Activated naive CD8-positive, alpha-beta T cell treated with anti-CD3 and anti-CD28 coated beads, Interleukin-2, amount 50 U/mL, for 24 hours (primary cell): ENCODE data around the gene RDH8.
A peak's percentile ranks its signal among the peaks of the same experiment; 100 is the strongest.

Source experiments
- ATAC-seq: fragments of 150-1000 bp; cut with Tn5 transposase; one replicate; pipeline ENCODE4 v1.10.0; 2021
- DNase-seq: peaks from one replicate; pipeline ENCODE4 v3.0.0; 2021
- H3K27ac Mint-ChIP-seq: one replicate; pipeline ENCODE4 v1.8.0; 2021; ENCODE audit warnings: mild to moderate bottlenecking, mixed read lengths
- H3K27me3 Mint-ChIP-seq: one replicate; pipeline ENCODE4 v1.8.0; 2021; ENCODE audit warnings: mixed read lengths
- H3K36me3 Mint-ChIP-seq: one replicate; pipeline ENCODE4 v1.8.0; 2021; ENCODE audit warnings: low read depth, mixed read lengths
- H3K4me1 Mint-ChIP-seq: one replicate; pipeline ENCODE4 v1.8.0; 2021; ENCODE audit warnings: mixed read lengths
- H3K4me3 Mint-ChIP-seq: one replicate; pipeline ENCODE4 v1.8.0; 2021; ENCODE audit warnings: mild to moderate bottlenecking, moderate library complexity, mixed read lengths
- H3K9me3 Mint-ChIP-seq: one replicate; pipeline ENCODE4 v1.8.0; 2021; ENCODE audit warnings: mixed read lengths

Gene RDH8

GRCh38 chr19:10013316-10013715, at the start of gene RDH8:
RDH8 (plus strand) TSS chr19:10013483; CDS start chr19:10013498, 15 bp downstream.
- ATAC-seq (no peak), DNase-seq (no peak)
- Mint-ChIP-seq H3K27ac (no peak within 1 kb of the TSS), H3K4me1 (peaks cover 13% of the 10 kb centered on the region), H3K9me3 (no peaks in the 10 kb centered on the region), H3K27me3 (peaks cover 53% of the 10 kb centered on the region), H3K4me3 (no peak within 1 kb of the TSS), H3K36me3 (no peaks in the 10 kb centered on the region)

- Mint-ChIP-seq H3K27me3 (peaks cover 42% of the 10 kb centered on the region), H3K4me3 (no peak overlapping the region), H3K27ac (no peak overlapping the region), H3K36me3 (no peaks in the 10 kb centered on the region), H3K9me3 (no peaks in the 10 kb centered on the region), H3K4me1 (no peaks in the 10 kb centered on the region)
- ATAC-seq (no peak), DNase-seq (no peak)
Observed at GRCh38 chr19:9966024-9966423, 47.3 kb upstream of the RDH8 start.

GRCh38 chr19:9966448-9966847, 46.8 kb upstream of the RDH8 start:
- no peaks in the 10 kb centered on the region for H3K4me1 Mint-ChIP-seq
- no peaks in the 10 kb centered on the region for H3K9me3 Mint-ChIP-seq
- H3K27ac Mint-ChIP-seq: no peak overlapping the region
- no peak for DNase-seq
- no peaks in the 10 kb centered on the region for H3K36me3 Mint-ChIP-seq
- no peak overlapping the region for H3K4me3 Mint-ChIP-seq
- no peak for ATAC-seq
- peaks cover 44% of the 10 kb centered on the region for H3K27me3 Mint-ChIP-seq

GRCh38 chr19:9967326-9967725, 46.0 kb upstream of the RDH8 start:
- Mint-ChIP-seq H3K4me1 (no peaks in the 10 kb centered on the region), H3K4me3 (no peak overlapping the region), H3K27ac (no peak overlapping the region), H3K9me3 (no peaks in the 10 kb centered on the region), H3K27me3 (peaks cover 43% of the 10 kb centered on the region), H3K36me3 (no peaks in the 10 kb centered on the region)
- DNase-seq (no peak), ATAC-seq (no peak)

GRCh38 chr19:9968820-9969687, 44.2 kb upstream of the RDH8 start:
- peak; percentile 10 for ATAC-seq
- Mint-ChIP-seq H3K36me3 (no peaks in the 10 kb centered on the region), H3K4me1 (no peaks in the 10 kb centered on the region)

GRCh38 chr19:9969688-9969975, 43.7 kb upstream of the RDH8 start:
- no peak for DNase-seq
- no peak for ATAC-seq
- Mint-ChIP-seq H3K27ac (no peak overlapping the region), H3K4me1 (no peaks in the 10 kb centered on the region), H3K27me3 (peaks cover 34% of the 10 kb centered on the region), H3K9me3 (no peaks in the 10 kb centered on the region), H3K4me3 (no peak overlapping the region), H3K36me3 (no peaks in the 10 kb centered on the region)

More at GRCh38 chr19:9968820-9969687, 44.2 kb upstream of the RDH8 start:
- Mint-ChIP-seq H3K9me3 (no peaks in the 10 kb centered on the region), H3K27ac (no peak overlapping the region), H3K4me3 (no peak overlapping the region), H3K27me3 (peaks cover 34% of the 10 kb centered on the region)
- no peak for DNase-seq

- Mint-ChIP-seq H3K36me3 (no peaks in the 10 kb centered on the region), H3K9me3 (no peaks in the 10 kb centered on the region), H3K27me3 (peaks cover 34% of the 10 kb centered on the region), H3K4me1 (no peaks in the 10 kb centered on the region), H3K4me3 (no peak overlapping the region), H3K27ac (no peak overlapping the region)
- DNase-seq (no peak), ATAC-seq (no peak)
Observed at GRCh38 chr19:9970481-9970880, 42.8 kb upstream of the RDH8 start.

GRCh38 chr19:9971166-9971897, 42.0 kb upstream of the RDH8 start:
- no peaks in the 10 kb centered on the region for H3K9me3 Mint-ChIP-seq
- DNase-seq: no peak
- ATAC-seq: no peak
- no peak overlapping the region for H3K27ac Mint-ChIP-seq
- peaks cover 26% of the 10 kb centered on the region for H3K27me3 Mint-ChIP-seq
- no peak overlapping the region for H3K4me3 Mint-ChIP-seq
- no peaks in the 10 kb centered on the region for H3K36me3 Mint-ChIP-seq
- no peaks in the 10 kb centered on the region for H3K4me1 Mint-ChIP-seq

GRCh38 chr19:9972103-9972502, 41.2 kb upstream of the RDH8 start:
- DNase-seq: no peak
- H3K27me3 Mint-ChIP-seq: peaks cover 22% of the 10 kb centered on the region
- ATAC-seq: no peak
- no peak overlapping the region for H3K4me3 Mint-ChIP-seq
- H3K36me3 Mint-ChIP-seq: no peaks in the 10 kb centered on the region
- H3K4me1 Mint-ChIP-seq: no peaks in the 10 kb centered on the region
- H3K27ac Mint-ChIP-seq: no peak overlapping the region
- H3K9me3 Mint-ChIP-seq: no peaks in the 10 kb centered on the region

- Mint-ChIP-seq H3K4me3 (no peak overlapping the region), H3K4me1 (no peaks in the 10 kb centered on the region), H3K9me3 (no peaks in the 10 kb centered on the region), H3K36me3 (no peaks in the 10 kb centered on the region), H3K27ac (no peak overlapping the region), H3K27me3 (peaks cover 16% of the 10 kb centered on the region)
- DNase-seq: no peak
- no peak for ATAC-seq
Observed at GRCh38 chr19:9981406-9982260, 31.6 kb upstream of the RDH8 start.

- DNase-seq (no peak), ATAC-seq (no peak)
- H3K36me3 Mint-ChIP-seq: no peaks in the 10 kb centered on the region
- no peaks in the 10 kb centered on the region for H3K9me3 Mint-ChIP-seq
- no peak overlapping the region for H3K4me3 Mint-ChIP-seq
- H3K27me3 Mint-ChIP-seq: peaks cover 17% of the 10 kb centered on the region
- H3K27ac Mint-ChIP-seq: no peak overlapping the region
- H3K4me1 Mint-ChIP-seq: no peaks in the 10 kb centered on the region
Observed at GRCh38 chr19:9986787-9987281, 26.4 kb upstream of the RDH8 start.

GRCh38 chr19:9989504-9989903, 23.8 kb upstream of the RDH8 start:
- ATAC-seq (no peak), DNase-seq (no peak)
- H3K9me3 Mint-ChIP-seq: no peaks in the 10 kb centered on the region
- H3K36me3 Mint-ChIP-seq: no peaks in the 10 kb centered on the region
- no peak overlapping the region for H3K4me3 Mint-ChIP-seq
- no peak overlapping the region for H3K27ac Mint-ChIP-seq
- no peaks in the 10 kb centered on the region for H3K4me1 Mint-ChIP-seq
- H3K27me3 Mint-ChIP-seq: peaks cover 7% of the 10 kb centered on the region

- Mint-ChIP-seq H3K4me3 (no peak overlapping the region), H3K4me1 (no peaks in the 10 kb centered on the region), H3K27me3 (peaks cover 9% of the 10 kb centered on the region), H3K36me3 (no peaks in the 10 kb centered on the region), H3K27ac (no peak overlapping the region), H3K9me3 (no peaks in the 10 kb centered on the region)
- no peak for ATAC-seq
- DNase-seq: no peak
Observed at GRCh38 chr19:9991425-9992191, 21.7 kb upstream of the RDH8 start.

GRCh38 chr19:9995084-9995483, 18.2 kb upstream of the RDH8 start:
- DNase-seq (no peak), ATAC-seq (no peak)
- Mint-ChIP-seq H3K27ac (no peak overlapping the region), H3K27me3 (peaks cover 28% of the 10 kb centered on the region), H3K9me3 (no peaks in the 10 kb centered on the region), H3K36me3 (no peaks in the 10 kb centered on the region), H3K4me3 (no peak overlapping the region), H3K4me1 (peaks cover under 1% of the 10 kb centered on the region)
